ENCODE measurements around the gene SMAP1. TPM values are rescaled to one million over a fixed set of nuclear protein-coding genes. Genes with fewer than 3 reads are reported as not detected.

Gene SMAP1
- total and polyA plus RNA-seq, 4 donors: 32.5 to 67.8 (median 47.6) TPM

DNA sequence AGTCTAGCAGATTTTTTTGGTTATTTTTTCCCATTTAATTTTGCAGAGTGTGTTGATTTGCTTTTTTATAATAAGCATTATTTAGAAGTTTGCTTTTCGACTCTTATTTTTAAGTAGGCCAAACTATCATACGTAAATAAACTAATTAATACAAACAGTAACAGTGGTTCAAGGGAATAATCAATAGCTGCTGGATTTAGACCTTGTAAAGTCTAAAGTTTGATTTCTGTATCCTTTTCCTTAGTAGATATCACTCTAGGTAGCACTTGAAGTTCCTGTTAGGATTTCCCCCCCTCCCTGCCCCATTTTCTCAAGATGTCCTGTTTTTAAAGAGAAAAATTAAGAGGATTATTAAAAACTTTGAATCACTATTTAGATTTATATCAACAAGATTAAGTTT is 153.1 kb downstream of the SMAP1 start:
- Histone ChIP-seq H3K9me3 (ENCODE audit: control insufficient read depth, insufficient read depth, low read length) (no peaks in the 10 kb centered on the region), H3K27me3 (ENCODE audit: control insufficient read depth, insufficient read depth, low read length) (no peaks in the 10 kb centered on the region), H3K27ac (ENCODE audit: low read depth, low read length) (no peak overlapping the region), H3K4me1 (ENCODE audit: control insufficient read depth, insufficient read depth, low read length) (no peaks in the 10 kb centered on the region), H3K36me3 (ENCODE audit: control insufficient read depth, insufficient read depth, low read length) (no peaks in the 10 kb centered on the region), H3K4me3 (ENCODE audit: low read depth, low read length) (no peak overlapping the region)
- no peak for DNase-seq (ENCODE audit: low read depth in 4 of 6, low spot score in 6 of 6)
- WGBS (ENCODE audit: insufficient coverage): no CpG with 5 or more reads among the region's 2 CpGs

DNA sequence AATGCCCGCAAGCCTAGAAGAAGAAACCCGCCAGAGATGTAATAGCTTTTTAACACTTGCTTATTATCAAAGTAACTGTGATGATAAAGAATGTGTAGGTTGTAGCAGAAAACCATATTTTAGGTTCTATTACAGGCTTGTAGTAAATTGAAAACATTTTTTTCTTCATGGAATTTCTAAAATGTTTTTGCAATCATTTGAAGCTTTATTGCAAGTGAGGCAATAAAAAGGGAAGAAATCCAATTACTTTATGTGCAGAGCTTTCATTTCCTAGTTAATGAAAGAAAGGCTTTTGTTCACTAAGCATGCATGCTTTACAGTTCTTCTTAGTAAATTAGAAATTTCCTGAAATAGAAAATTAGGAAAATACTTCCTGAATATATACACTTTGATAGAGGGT is 154.1 kb downstream of the SMAP1 start:
- DNase-seq (ENCODE audit: low read depth in 4 of 6, low spot score in 6 of 6): peak in 2 of 6 donors; percentile 6 to 79
- WGBS (ENCODE audit: insufficient coverage): no CpG with 5 or more reads among the region's 2 CpGs
- Histone ChIP-seq H3K36me3 (ENCODE audit: control insufficient read depth, insufficient read depth, low read length) (no peaks in the 10 kb centered on the region), H3K9me3 (ENCODE audit: control insufficient read depth, insufficient read depth, low read length) (no peaks in the 10 kb centered on the region), H3K4me3 (ENCODE audit: low read depth, low read length) (no peak overlapping the region), H3K4me1 (ENCODE audit: control insufficient read depth, insufficient read depth, low read length) (no peaks in the 10 kb centered on the region), H3K27ac (ENCODE audit: low read depth, low read length) (no peak overlapping the region), H3K27me3 (ENCODE audit: control insufficient read depth, insufficient read depth, low read length) (no peaks in the 10 kb centered on the region)

DNA sequence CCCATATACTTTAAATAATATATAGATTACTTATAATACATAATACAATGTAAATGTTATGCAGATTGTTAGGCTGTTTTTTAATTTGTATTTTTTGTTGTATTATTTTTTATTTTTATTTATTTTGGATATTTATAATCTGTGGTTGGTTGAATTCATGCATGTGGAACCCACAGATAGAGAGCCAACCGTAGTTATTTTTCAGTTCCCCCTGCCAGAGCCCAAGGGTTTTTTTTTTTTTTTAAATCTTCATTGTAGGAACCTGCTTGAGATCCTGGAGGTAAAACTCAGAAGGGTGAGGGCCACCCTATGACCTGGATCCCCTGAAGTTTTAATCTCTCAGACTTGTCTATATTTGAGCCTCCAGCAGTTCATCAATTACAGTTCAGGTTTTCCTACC is 156.0 kb downstream of the SMAP1 start:
- no peak for DNase-seq (ENCODE audit: low read depth in 4 of 6, low spot score in 6 of 6)
- no peaks in the 10 kb centered on the region for H3K9me3 ChIP-seq (ENCODE audit: control insufficient read depth, insufficient read depth, low read length)
- H3K4me1 ChIP-seq (ENCODE audit: control insufficient read depth, insufficient read depth, low read length): no peaks in the 10 kb centered on the region
- no peaks in the 10 kb centered on the region for H3K36me3 ChIP-seq (ENCODE audit: control insufficient read depth, insufficient read depth, low read length)
- H3K27ac ChIP-seq (ENCODE audit: low read depth, low read length): no peak overlapping the region
- WGBS (ENCODE audit: insufficient coverage): 100% methylated on average over 1 of the region's 1 CpG
- no peak overlapping the region for H3K4me3 ChIP-seq (ENCODE audit: low read depth, low read length)
- no peaks in the 10 kb centered on the region for H3K27me3 ChIP-seq (ENCODE audit: control insufficient read depth, insufficient read depth, low read length)

DNA sequence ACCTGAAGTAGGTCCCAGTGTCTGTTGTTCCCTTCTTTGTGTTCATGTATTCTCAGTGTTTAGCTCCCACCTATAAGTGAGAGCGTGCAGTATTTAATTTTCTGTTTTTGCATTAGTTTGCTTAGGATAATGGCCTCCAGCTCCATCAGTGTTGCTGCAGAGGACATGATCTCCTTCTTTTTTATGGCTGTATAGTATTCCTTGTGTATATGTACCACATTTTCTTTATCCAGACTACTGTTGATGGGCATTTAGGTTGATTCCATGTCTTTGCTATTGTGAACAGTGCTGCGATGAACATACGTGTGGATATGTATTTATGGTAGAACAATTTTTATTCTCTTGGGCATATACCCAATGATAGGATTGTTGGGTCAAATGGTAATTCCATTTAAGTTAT is 163.7 kb downstream of the SMAP1 start:
- H3K4me3 ChIP-seq (ENCODE audit: low read depth, low read length): no peak overlapping the region
- H3K36me3 ChIP-seq (ENCODE audit: control insufficient read depth, insufficient read depth, low read length): no peaks in the 10 kb centered on the region
- H3K27ac ChIP-seq (ENCODE audit: low read depth, low read length): no peak overlapping the region
- H3K27me3 ChIP-seq (ENCODE audit: control insufficient read depth, insufficient read depth, low read length): no peaks in the 10 kb centered on the region
- no CpG with 5 or more reads among the region's 3 CpGs for WGBS (ENCODE audit: insufficient coverage)
- H3K4me1 ChIP-seq (ENCODE audit: control insufficient read depth, insufficient read depth, low read length): no peaks in the 10 kb centered on the region
- no peak for DNase-seq (ENCODE audit: low read depth in 4 of 6, low spot score in 6 of 6)
- H3K9me3 ChIP-seq (ENCODE audit: control insufficient read depth, insufficient read depth, low read length): no peaks in the 10 kb centered on the region

DNA sequence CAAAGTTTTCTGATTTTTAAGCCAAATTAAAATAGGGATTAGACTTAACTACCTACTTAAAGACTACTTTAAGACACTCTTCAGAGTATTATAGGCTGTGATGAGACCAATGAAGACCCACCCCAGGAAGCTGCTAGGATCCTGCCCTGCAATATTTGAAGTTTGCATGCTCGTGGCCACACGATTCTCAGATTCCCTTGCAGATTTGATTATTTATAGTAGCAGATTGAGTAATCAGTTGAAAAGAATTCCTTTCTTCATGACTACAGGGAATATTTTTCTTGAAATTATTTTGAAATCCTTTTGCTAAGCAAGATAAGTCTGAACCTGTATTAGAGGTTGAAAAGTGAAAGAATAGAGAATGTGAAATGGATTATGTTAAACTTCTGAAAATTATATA is 166.8 kb downstream of the SMAP1 start:
- WGBS (ENCODE audit: insufficient coverage): no CpG with 5 or more reads among the region's 2 CpGs
- no peak overlapping the region for H3K27ac ChIP-seq (ENCODE audit: low read depth, low read length)
- H3K4me3 ChIP-seq (ENCODE audit: low read depth, low read length): no peak overlapping the region
- H3K4me1 ChIP-seq (ENCODE audit: control insufficient read depth, insufficient read depth, low read length): no peaks in the 10 kb centered on the region
- H3K36me3 ChIP-seq (ENCODE audit: control insufficient read depth, insufficient read depth, low read length): no peaks in the 10 kb centered on the region
- no peaks in the 10 kb centered on the region for H3K27me3 ChIP-seq (ENCODE audit: control insufficient read depth, insufficient read depth, low read length)
- DNase-seq (ENCODE audit: low read depth in 4 of 6, low spot score in 6 of 6): no peak
- no peaks in the 10 kb centered on the region for H3K9me3 ChIP-seq (ENCODE audit: control insufficient read depth, insufficient read depth, low read length)

DNA sequence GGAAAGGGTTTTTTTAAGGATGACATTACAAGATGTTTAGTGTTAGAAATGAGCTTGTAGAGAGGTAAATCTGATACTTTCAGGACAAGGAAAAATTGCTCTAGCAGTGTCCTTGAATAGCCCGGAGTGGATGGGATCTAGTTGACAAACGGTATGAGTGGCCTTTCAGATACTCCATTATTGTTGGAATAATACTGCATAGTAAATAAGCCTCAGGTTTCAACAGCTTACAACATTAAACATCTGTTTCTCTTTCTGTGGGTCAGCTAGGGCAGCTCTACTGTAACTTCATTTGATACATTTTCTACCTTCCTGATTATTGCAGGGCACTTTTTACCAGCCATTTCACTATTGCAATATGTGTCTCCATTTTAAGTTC is 171.2 kb downstream of the SMAP1 start:
- no peaks in the 10 kb centered on the region for H3K4me1 ChIP-seq (ENCODE audit: control insufficient read depth, insufficient read depth, low read length)
- DNase-seq (ENCODE audit: low read depth in 4 of 6, low spot score in 6 of 6): no peak
- no peak overlapping the region for H3K27ac ChIP-seq (ENCODE audit: low read depth, low read length)
- no peaks in the 10 kb centered on the region for H3K36me3 ChIP-seq (ENCODE audit: control insufficient read depth, insufficient read depth, low read length)
- no peaks in the 10 kb centered on the region for H3K27me3 ChIP-seq (ENCODE audit: control insufficient read depth, insufficient read depth, low read length)
- no peaks in the 10 kb centered on the region for H3K9me3 ChIP-seq (ENCODE audit: control insufficient read depth, insufficient read depth, low read length)
- no CpG with 5 or more reads among the region's 2 CpGs for WGBS (ENCODE audit: insufficient coverage)
- H3K4me3 ChIP-seq (ENCODE audit: low read depth, low read length): no peak overlapping the region

DNA sequence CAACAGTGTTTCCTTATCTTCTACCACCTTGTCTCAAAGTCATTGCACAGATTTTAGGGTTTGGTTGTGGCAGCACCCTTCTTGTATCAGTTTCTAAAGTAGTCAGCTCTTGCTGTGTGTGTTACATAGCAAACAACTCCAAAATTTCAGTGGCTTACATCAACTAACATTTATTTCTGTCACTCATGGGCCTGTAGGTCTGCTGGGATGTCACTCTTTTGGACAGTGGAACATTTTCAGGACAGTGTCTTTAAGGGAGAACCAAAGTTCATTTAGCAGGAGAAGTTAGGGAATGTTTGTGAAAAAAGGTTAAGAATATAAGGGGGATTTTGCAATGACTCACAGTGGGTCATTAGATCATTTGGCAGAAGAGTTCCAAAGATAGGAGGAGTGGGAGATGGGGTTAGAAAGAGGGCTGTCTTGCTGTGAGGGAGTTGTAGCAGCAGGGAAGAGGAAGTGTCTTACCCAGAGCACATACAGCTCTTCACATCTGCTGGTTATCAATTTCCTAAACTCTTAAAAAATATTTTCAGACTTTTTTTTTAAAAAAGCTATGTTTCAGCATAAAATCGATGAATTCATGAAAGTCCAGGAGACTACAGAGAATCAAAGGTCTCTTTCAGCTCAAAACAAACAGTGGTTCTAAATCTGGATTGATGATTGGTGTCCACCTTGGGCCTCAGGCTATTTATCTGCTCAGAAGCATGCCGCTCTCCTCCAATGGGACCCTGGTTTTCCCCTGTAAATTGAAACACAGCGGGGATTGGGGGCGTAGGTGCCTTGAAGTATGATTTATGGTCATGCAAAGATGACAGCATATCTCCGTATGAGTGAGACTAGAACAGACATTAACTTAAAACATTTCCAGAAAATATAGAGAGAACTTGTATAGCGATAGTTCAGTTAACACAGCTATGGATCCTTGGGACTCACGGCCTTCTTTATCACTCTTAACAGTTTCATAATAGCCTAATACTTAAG is 171.9 kb downstream of the SMAP1 start:
- H3K4me3 ChIP-seq (ENCODE audit: low read depth, low read length): no peak overlapping the region
- no peak overlapping the region for H3K27ac ChIP-seq (ENCODE audit: low read depth, low read length)
- H3K36me3 ChIP-seq (ENCODE audit: control insufficient read depth, insufficient read depth, low read length): no peaks in the 10 kb centered on the region
- no peaks in the 10 kb centered on the region for H3K4me1 ChIP-seq (ENCODE audit: control insufficient read depth, insufficient read depth, low read length)
- H3K27me3 ChIP-seq (ENCODE audit: control insufficient read depth, insufficient read depth, low read length): no peaks in the 10 kb centered on the region
- WGBS (ENCODE audit: insufficient coverage): 80% methylated on average over 1 of the region's 7 CpGs
- DNase-seq (ENCODE audit: low read depth in 4 of 6, low spot score in 6 of 6): no peak
- no peaks in the 10 kb centered on the region for H3K9me3 ChIP-seq (ENCODE audit: control insufficient read depth, insufficient read depth, low read length)

DNA sequence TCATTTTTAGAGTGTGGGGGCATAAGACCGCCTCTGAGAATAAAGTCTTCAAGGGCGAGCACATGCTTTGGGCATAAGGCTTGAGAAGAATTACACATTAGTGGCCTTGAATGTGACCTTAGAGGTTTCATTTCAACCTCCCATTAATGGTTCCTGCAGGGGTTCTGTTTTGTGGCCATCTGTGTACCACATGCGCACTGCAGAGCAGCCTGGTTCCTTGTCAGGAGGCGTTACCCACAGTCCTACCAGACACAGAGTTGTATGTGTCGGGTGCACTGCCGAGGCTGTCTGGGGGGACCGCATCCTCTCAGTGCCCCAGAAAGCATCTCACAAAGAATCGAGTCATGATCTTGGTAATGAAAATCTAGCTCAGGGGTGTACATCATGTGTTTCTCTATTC is 173.4 kb downstream of the SMAP1 start:
- WGBS (ENCODE audit: insufficient coverage): 94% methylated on average over 3 of the region's 8 CpGs
- no peaks in the 10 kb centered on the region for H3K27me3 ChIP-seq (ENCODE audit: control insufficient read depth, insufficient read depth, low read length)
- no peaks in the 10 kb centered on the region for H3K9me3 ChIP-seq (ENCODE audit: control insufficient read depth, insufficient read depth, low read length)
- H3K36me3 ChIP-seq (ENCODE audit: control insufficient read depth, insufficient read depth, low read length): no peaks in the 10 kb centered on the region
- H3K4me3 ChIP-seq (ENCODE audit: low read depth, low read length): no peak overlapping the region
- H3K27ac ChIP-seq (ENCODE audit: low read depth, low read length): no peak overlapping the region
- peak in 1 of 6 donors; percentile 56 for DNase-seq (ENCODE audit: low read depth in 4 of 6, low spot score in 6 of 6)
- H3K4me1 ChIP-seq (ENCODE audit: control insufficient read depth, insufficient read depth, low read length): peaks cover under 1% of the 10 kb centered on the region

DNA sequence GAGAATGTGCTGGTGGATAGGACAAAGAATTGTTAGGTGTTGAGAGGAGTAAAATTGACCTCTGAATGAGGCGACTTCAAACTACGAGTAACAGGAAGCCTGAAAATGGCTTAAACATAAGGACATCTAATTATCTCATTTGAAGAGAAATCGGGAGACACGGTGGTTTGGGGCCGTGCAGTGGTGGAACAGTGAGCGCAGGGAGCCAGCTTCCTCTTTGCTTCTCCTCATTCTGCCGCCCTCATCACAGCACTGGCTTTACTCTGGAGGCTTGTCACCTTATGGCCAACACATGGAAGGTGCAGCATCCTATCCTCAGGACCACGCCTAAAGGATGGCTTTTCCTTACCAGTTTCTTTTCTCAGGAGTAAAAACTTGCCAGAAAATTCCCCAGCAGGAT is 174.9 kb downstream of the SMAP1 start:
- Histone ChIP-seq H3K36me3 (ENCODE audit: control insufficient read depth, insufficient read depth, low read length) (no peaks in the 10 kb centered on the region), H3K9me3 (ENCODE audit: control insufficient read depth, insufficient read depth, low read length) (no peaks in the 10 kb centered on the region), H3K27ac (ENCODE audit: low read depth, low read length) (no peak overlapping the region), H3K4me3 (ENCODE audit: low read depth, low read length) (no peak overlapping the region), H3K4me1 (ENCODE audit: control insufficient read depth, insufficient read depth, low read length) (peaks cover 5% of the 10 kb centered on the region), H3K27me3 (ENCODE audit: control insufficient read depth, insufficient read depth, low read length) (no peaks in the 10 kb centered on the region)
- WGBS (ENCODE audit: insufficient coverage): 87% methylated on average over 5 of the region's 8 CpGs
- no peak for DNase-seq (ENCODE audit: low read depth in 4 of 6, low spot score in 6 of 6)

DNA sequence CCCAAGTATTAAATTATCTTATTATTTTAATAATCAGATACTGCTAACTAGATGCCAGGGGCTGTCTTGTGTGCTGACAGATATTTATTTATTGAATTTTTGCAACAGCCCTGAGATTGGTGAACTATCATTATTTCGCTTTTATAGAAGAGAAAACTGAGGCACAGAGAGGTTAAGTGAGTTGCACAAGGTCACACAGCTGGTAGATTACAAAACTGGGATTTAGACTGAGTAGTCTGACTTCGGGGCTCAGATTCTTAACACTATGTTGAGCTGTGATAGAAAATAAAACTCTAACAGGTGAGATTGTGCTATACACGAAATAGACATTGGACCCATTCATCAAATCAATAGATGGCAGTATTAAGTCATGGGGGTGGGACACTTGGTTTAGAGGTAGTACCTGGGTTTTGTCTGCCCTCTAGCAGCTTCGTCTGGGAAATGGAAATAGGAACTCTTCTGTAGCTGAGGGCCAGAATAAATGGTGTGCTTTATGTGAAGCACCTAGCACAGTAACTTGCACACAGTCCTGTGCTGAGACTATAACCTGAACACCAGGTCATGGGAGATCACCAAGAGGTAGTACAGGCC is 175.7 kb downstream of the SMAP1 start:
- Histone ChIP-seq H3K4me3 (ENCODE audit: low read depth, low read length) (no peak overlapping the region), H3K27me3 (ENCODE audit: control insufficient read depth, insufficient read depth, low read length) (no peaks in the 10 kb centered on the region), H3K9me3 (ENCODE audit: control insufficient read depth, insufficient read depth, low read length) (no peaks in the 10 kb centered on the region), H3K27ac (ENCODE audit: low read depth, low read length) (no peak overlapping the region), H3K36me3 (ENCODE audit: control insufficient read depth, insufficient read depth, low read length) (no peaks in the 10 kb centered on the region), H3K4me1 (ENCODE audit: control insufficient read depth, insufficient read depth, low read length) (peaks cover 5% of the 10 kb centered on the region)
- DNase-seq (ENCODE audit: low read depth in 4 of 6, low spot score in 6 of 6): no peak
- 100% methylated on average over 1 of the region's 4 CpGs for WGBS (ENCODE audit: insufficient coverage)
